Activated naive CD8-positive, alpha-beta T cell treated with anti-CD3 and anti-CD28 coated beads, Interleukin-2, amount 10 ng/mL, durations not matched to agents 7 days and 5 days (primary cell): ENCODE measurements around the gene SLC25A21. TPM values are rescaled to one million over a fixed set of nuclear protein-coding genes. Genes with fewer than 3 reads are reported as not detected.
"Not testable (repeated sequence)": the region's sequence is repeated elsewhere in the genome, so short reads cannot be mapped to it uniquely, and the experiment has no call there.

ENCODE experiments used
- ATAC-seq: fragments of 150-1000 bp; cut with Tn5 transposase; one replicate; pipeline ENCODE4 v1.10.0; 2021; ENCODE audit warnings: low read depth, moderate library complexity
- POLR2A ChIA-PET: fragments of 350-600 bp; sonication (Branson Sonifier 250); formaldehyde crosslinking; loops from one replicate; lab custom pipeline; 2021; ENCODE audit warnings: antibody characterized with exemption; lab: Charles Lee
- DNase-seq: peaks from one replicate; pipeline ENCODE4 v3.0.0; 2021
- H3K27ac Mint-ChIP-seq: one replicate; pipeline ENCODE4 v1.8.0; 2022; ENCODE audit warnings: mild to moderate bottlenecking, mixed read lengths
- H3K27me3 Mint-ChIP-seq: one replicate; pipeline ENCODE4 v1.8.0; 2022; ENCODE audit warnings: mild to moderate bottlenecking, moderate library complexity, mixed read lengths
- H3K36me3 Mint-ChIP-seq: one replicate; pipeline ENCODE4 v1.8.0; 2021; ENCODE audit warnings: mild to moderate bottlenecking, mixed read lengths
- H3K4me1 Mint-ChIP-seq: one replicate; pipeline ENCODE4 v1.8.0; 2021; ENCODE audit warnings: mixed read lengths
- H3K4me3 Mint-ChIP-seq: one replicate; pipeline ENCODE4 v1.8.0; 2022; ENCODE audit warnings: mild to moderate bottlenecking, moderate library complexity, mixed read lengths
- H3K9me3 Mint-ChIP-seq: one replicate; pipeline ENCODE4 v1.8.0; 2021; ENCODE audit warnings: mixed read lengths
- total RNA-seq, 2 experiments: library from RNA; stranded (reverse); gene quantifications; one replicate each; pipeline ENCODE4 v1.2.3, GENCODE V29; 2021

SLC25A21 gene
- total RNA-seq, 2 experiments from 2014 or later = not detected

- no peaks in the 10 kb centered on the region for H3K36me3 Mint-ChIP-seq
- no peak for DNase-seq
- no peaks in the 10 kb centered on the region for H3K9me3 Mint-ChIP-seq
- POLR2A ChIA-PET = no interaction called here
- no peaks in the 10 kb centered on the region for H3K4me1 Mint-ChIP-seq
- H3K4me3 Mint-ChIP-seq = no peak overlapping the region
- H3K27ac Mint-ChIP-seq = no peak overlapping the region
- no peak for ATAC-seq
- no peaks in the 10 kb centered on the region for H3K27me3 Mint-ChIP-seq
Measured at GRCh38 chr14:36707570-36707969, 464.8 kb downstream of the SLC25A21 start.

- no peaks in the 10 kb centered on the region for H3K4me1 Mint-ChIP-seq
Measured at GRCh38 chr14:36702474-36702873, 469.9 kb downstream of the SLC25A21 start.

GRCh38 chr14:36701132-36701531 is 471.3 kb downstream of the SLC25A21 start:
- Mint-ChIP-seq H3K4me3 (no peak overlapping the region), H3K27ac (no peak overlapping the region), H3K36me3 (no peaks in the 10 kb centered on the region), H3K4me1 (no peaks in the 10 kb centered on the region), H3K9me3 (peaks cover 6% of the 10 kb centered on the region), H3K27me3 (no peaks in the 10 kb centered on the region)
- no peak for DNase-seq
- POLR2A ChIA-PET = no interaction called here
- ATAC-seq = no peak

More at GRCh38 chr14:36702474-36702873, 469.9 kb downstream of the SLC25A21 start:
- Mint-ChIP-seq H3K36me3 (no peaks in the 10 kb centered on the region), H3K9me3 (peaks cover 6% of the 10 kb centered on the region), H3K27ac (no peak overlapping the region), H3K27me3 (no peaks in the 10 kb centered on the region), H3K4me3 (no peak overlapping the region)
- ATAC-seq (no peak), DNase-seq (no peak)
- POLR2A ChIA-PET = no interaction called here

GRCh38 chr14:36700651-36701050 is 471.8 kb downstream of the SLC25A21 start:
- H3K4me3 Mint-ChIP-seq = no peak overlapping the region
- no peaks in the 10 kb centered on the region for H3K4me1 Mint-ChIP-seq
- POLR2A ChIA-PET = no interaction called here
- peaks cover 6% of the 10 kb centered on the region for H3K9me3 Mint-ChIP-seq
- no peak overlapping the region for H3K27ac Mint-ChIP-seq
- no peaks in the 10 kb centered on the region for H3K36me3 Mint-ChIP-seq
- DNase-seq (no peak), ATAC-seq (no peak)
- H3K27me3 Mint-ChIP-seq = no peaks in the 10 kb centered on the region

GRCh38 chr14:36699420-36699819 is 473.0 kb downstream of the SLC25A21 start:
- POLR2A ChIA-PET = not testable (repeated sequence)

GRCh38 chr14:36690311-36691040 is 481.9 kb downstream of the SLC25A21 start:
- H3K9me3 Mint-ChIP-seq = peaks cover 10% of the 10 kb centered on the region
- no peak for ATAC-seq
- POLR2A ChIA-PET = no interaction called here
- H3K27me3 Mint-ChIP-seq = peaks cover 2% of the 10 kb centered on the region
- no peak overlapping the region for H3K27ac Mint-ChIP-seq
- no peaks in the 10 kb centered on the region for H3K36me3 Mint-ChIP-seq
- no peak for DNase-seq
- no peaks in the 10 kb centered on the region for H3K4me1 Mint-ChIP-seq
- no peak overlapping the region for H3K4me3 Mint-ChIP-seq

More at GRCh38 chr14:36699420-36699819, 473.0 kb downstream of the SLC25A21 start:
- peaks cover 10% of the 10 kb centered on the region for H3K9me3 Mint-ChIP-seq
- not testable (repeated sequence) for H3K4me1 Mint-ChIP-seq, H3K27ac Mint-ChIP-seq, ATAC-seq, H3K36me3 Mint-ChIP-seq, H3K4me3 Mint-ChIP-seq, DNase-seq, H3K27me3 Mint-ChIP-seq

GRCh38 chr14:36684946-36685345 is 487.5 kb downstream of the SLC25A21 start:
- Mint-ChIP-seq H3K9me3 (peaks cover 4% of the 10 kb centered on the region), H3K27me3 (no peaks in the 10 kb centered on the region), H3K4me1 (no peaks in the 10 kb centered on the region), H3K4me3 (no peak overlapping the region), H3K36me3 (no peaks in the 10 kb centered on the region), H3K27ac (no peak overlapping the region)
- no peak for ATAC-seq
- DNase-seq = no peak
- POLR2A ChIA-PET = no interaction called here

- Mint-ChIP-seq H3K9me3 (peaks cover 4% of the 10 kb centered on the region), H3K4me1 (no peaks in the 10 kb centered on the region), H3K27me3 (peaks cover 4% of the 10 kb centered on the region), H3K4me3 (no peak overlapping the region), H3K27ac (no peak overlapping the region), H3K36me3 (no peaks in the 10 kb centered on the region)
- ATAC-seq (no peak), DNase-seq (no peak)
- POLR2A ChIA-PET = no interaction called here
Measured at GRCh38 chr14:36683083-36683724, 489.2 kb downstream of the SLC25A21 start.

GRCh38 chr14:36682338-36682737 is 490.1 kb downstream of the SLC25A21 start:
- Mint-ChIP-seq H3K4me3 (no peak overlapping the region), H3K9me3 (no peaks in the 10 kb centered on the region), H3K4me1 (no peaks in the 10 kb centered on the region), H3K27ac (no peak overlapping the region), H3K27me3 (peaks cover 4% of the 10 kb centered on the region), H3K36me3 (no peaks in the 10 kb centered on the region)
- DNase-seq (no peak), ATAC-seq (no peak)
- POLR2A ChIA-PET = no interaction called here

- Mint-ChIP-seq H3K4me3 (no peak overlapping the region), H3K9me3 (no peaks in the 10 kb centered on the region), H3K36me3 (no peaks in the 10 kb centered on the region), H3K27me3 (peaks cover 14% of the 10 kb centered on the region), H3K4me1 (no peaks in the 10 kb centered on the region), H3K27ac (no peak overlapping the region)
- ATAC-seq (no peak), DNase-seq (no peak)
- POLR2A ChIA-PET = no interaction called here
Measured at GRCh38 chr14:36676236-36676635, 496.2 kb downstream of the SLC25A21 start.

- Mint-ChIP-seq H3K36me3 (no peaks in the 10 kb centered on the region), H3K27ac (no peak overlapping the region), H3K4me1 (no peaks in the 10 kb centered on the region), H3K27me3 (peaks cover 14% of the 10 kb centered on the region), H3K9me3 (no peaks in the 10 kb centered on the region), H3K4me3 (no peak overlapping the region)
- DNase-seq = no peak
- no peak for ATAC-seq
- POLR2A ChIA-PET = no interaction called here
Measured at GRCh38 chr14:36675581-36675980, 496.8 kb downstream of the SLC25A21 start.

GRCh38 chr14:36674659-36675058 is 497.7 kb downstream of the SLC25A21 start:
- ATAC-seq (no peak), DNase-seq (no peak)
- no peak overlapping the region for H3K4me3 Mint-ChIP-seq
- no peak overlapping the region for H3K27ac Mint-ChIP-seq
- POLR2A ChIA-PET = no interaction called here
- H3K9me3 Mint-ChIP-seq = no peaks in the 10 kb centered on the region
- no peaks in the 10 kb centered on the region for H3K36me3 Mint-ChIP-seq
- H3K27me3 Mint-ChIP-seq = peaks cover 16% of the 10 kb centered on the region
- no peaks in the 10 kb centered on the region for H3K4me1 Mint-ChIP-seq

GRCh38 chr14:36672095-36672494 is 500.3 kb downstream of the SLC25A21 start:
- H3K36me3 Mint-ChIP-seq = no peaks in the 10 kb centered on the region

GRCh38 chr14:36671149-36671548 is 501.3 kb downstream of the SLC25A21 start:
- ATAC-seq = no peak
- Mint-ChIP-seq H3K4me1 (no peaks in the 10 kb centered on the region), H3K9me3 (peaks cover 1% of the 10 kb centered on the region), H3K36me3 (peaks cover 1% of the 10 kb centered on the region), H3K27me3 (peaks cover 20% of the 10 kb centered on the region), H3K4me3 (no peak overlapping the region), H3K27ac (no peak overlapping the region)
- POLR2A ChIA-PET = no interaction called here
- no peak for DNase-seq

More at GRCh38 chr14:36672095-36672494, 500.3 kb downstream of the SLC25A21 start:
- H3K4me3 Mint-ChIP-seq = no peak overlapping the region
- DNase-seq (no peak), ATAC-seq (no peak)
- peaks cover 1% of the 10 kb centered on the region for H3K9me3 Mint-ChIP-seq
- POLR2A ChIA-PET = no interaction called here
- no peak overlapping the region for H3K27ac Mint-ChIP-seq
- H3K4me1 Mint-ChIP-seq = no peaks in the 10 kb centered on the region
- H3K27me3 Mint-ChIP-seq = peaks cover 20% of the 10 kb centered on the region
